Transverse colon (tissue), 4 donors: ENCODE results near the gene AIP.

Source experiments
- CTCF ChIP-seq, 5 experiments: fragments of 200-600 bp in 3 of 5; fragments of 450-650 bp in 2 of 5; sonication (generic) in 3 of 5; IDR thresholded peaks; 1 replicate in 2 of 5; 2 replicates in 3 of 5; pipeline ENCODE4 v1.5.1; 2016 to 2017; ENCODE audit warnings: antibody characterized with exemption in 5 of 5, inconsistent platforms in 3 of 5, mild to moderate bottlenecking in 2 of 5, moderate library complexity in 1 of 5
- EP300 ChIP-seq: sonication (generic); formaldehyde crosslinking; IDR thresholded peaks from one replicate; pipeline ENCODE4 v1.6.1; 2017; ENCODE audit warnings: antibody characterized with exemption, low read depth
- POLR2A ChIP-seq: fragments of 450-650 bp; IDR thresholded peaks from one replicate; pipeline ENCODE4 v1.6.1; 2016; ENCODE audit warnings: antibody characterized with exemption, mild to moderate bottlenecking, moderate library complexity
- POLR2AphosphoS5 ChIP-seq, 3 donors: sonication (generic); formaldehyde crosslinking; IDR thresholded peaks; one replicate each; pipeline ENCODE4 v1.6.1; 2016; ENCODE audit warnings: antibody characterized with exemption in 3 of 3

GRCh38 chr11:67489885-67490726, 7.3 kb downstream of the AIP start:
- TF ChIP-seq EP300 (no peak), CTCF (IDR thresholded peaks at IDR 0.05) (no peak), POLR2A (no peak), POLR2AphosphoS5 (IDR thresholded peaks at IDR 0.05) (no peak)
